GM15510 (cell line): Measurements from ENCODE around the gene TAP2.

Source experiments
- POLR2A ChIP-seq: IDR thresholded peaks from 3 replicates; pipeline ENCODE4 v1.6.1; 2011; ENCODE audit warnings: borderline replicate concordance; ENCODE audit not compliant: insufficient read length; ENCODE audit errors: extremely low read depth

Gene TAP2

GRCh38 chr6:32857156-32857891, 18.8 kb upstream of the TAP2 start:
- no peak for TF ChIP-seq POLR2A

DNA sequence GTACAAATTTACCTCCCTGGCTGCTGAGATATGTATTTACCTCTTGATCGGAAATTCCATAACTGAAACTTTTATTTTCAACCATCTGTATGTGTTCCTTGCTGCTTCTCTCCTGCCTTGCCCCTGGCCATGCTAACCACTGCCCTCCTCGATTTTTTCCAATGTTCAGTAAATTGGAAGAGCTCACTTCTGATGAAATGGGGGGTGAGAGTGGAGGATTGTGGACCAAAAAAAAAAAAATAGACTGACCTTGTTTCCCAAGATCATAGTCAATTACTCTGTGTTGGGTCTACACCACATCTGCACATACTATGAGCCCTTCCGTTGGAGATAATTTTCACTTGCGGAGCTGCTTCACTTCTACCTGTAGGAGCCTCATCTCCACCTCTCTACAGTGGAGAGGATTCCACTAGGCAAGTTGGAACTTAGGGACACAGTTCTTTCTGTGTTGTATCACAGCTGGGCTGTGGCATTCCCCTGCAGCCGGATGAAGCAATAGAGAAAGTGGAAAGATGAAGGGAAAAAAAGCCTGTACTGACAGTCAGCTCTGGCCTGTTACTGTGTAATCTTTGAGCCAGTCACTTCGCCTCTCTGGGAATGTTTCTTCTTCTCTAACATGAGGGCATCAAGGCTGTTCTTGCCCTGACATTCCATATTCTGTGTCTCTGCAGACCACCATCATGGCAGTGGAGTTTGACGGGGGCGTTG, 17.1 kb upstream of the TAP2 start:
- TF ChIP-seq POLR2A, result no peak

DNA sequence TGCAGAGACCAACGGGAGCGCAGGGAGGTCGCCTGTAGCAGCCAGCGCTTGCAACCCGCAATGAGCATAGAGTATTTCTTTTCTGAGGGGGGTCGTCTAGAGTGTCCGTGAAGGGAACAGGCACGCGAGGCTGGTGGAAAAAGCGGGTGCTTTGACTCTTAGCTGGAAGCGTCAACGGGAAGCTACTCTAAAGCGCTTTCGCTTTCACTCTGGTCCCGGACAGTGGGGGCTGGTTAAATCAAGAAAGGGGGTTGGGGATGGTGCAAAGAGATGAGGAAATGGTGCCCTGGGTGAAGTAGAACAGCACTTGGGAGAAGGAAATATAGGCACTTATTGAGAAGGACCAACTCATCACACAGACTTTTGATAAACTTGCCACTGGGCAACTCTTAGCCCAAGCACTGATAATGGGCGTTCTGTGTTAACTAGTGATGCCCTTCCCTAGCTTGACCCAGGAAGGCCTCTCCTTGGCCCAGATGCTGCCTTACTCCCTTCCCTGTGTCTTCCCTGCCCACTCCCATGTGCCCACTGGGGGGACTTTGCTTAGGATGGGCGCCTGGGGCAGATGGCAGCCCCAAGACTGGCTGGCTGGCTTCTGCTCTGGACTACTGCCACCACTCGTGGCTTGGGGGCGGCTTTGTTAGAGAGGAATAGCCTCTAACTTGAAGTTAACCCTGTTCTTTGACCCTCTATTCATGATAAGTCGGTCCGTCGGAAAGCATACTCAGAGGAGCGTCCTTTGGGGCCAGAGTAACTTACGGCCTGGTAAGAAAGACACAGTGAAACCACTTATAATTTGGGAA, 16.0 kb upstream of the TAP2 start:
- peak; percentile 14 for TF ChIP-seq POLR2A

DNA sequence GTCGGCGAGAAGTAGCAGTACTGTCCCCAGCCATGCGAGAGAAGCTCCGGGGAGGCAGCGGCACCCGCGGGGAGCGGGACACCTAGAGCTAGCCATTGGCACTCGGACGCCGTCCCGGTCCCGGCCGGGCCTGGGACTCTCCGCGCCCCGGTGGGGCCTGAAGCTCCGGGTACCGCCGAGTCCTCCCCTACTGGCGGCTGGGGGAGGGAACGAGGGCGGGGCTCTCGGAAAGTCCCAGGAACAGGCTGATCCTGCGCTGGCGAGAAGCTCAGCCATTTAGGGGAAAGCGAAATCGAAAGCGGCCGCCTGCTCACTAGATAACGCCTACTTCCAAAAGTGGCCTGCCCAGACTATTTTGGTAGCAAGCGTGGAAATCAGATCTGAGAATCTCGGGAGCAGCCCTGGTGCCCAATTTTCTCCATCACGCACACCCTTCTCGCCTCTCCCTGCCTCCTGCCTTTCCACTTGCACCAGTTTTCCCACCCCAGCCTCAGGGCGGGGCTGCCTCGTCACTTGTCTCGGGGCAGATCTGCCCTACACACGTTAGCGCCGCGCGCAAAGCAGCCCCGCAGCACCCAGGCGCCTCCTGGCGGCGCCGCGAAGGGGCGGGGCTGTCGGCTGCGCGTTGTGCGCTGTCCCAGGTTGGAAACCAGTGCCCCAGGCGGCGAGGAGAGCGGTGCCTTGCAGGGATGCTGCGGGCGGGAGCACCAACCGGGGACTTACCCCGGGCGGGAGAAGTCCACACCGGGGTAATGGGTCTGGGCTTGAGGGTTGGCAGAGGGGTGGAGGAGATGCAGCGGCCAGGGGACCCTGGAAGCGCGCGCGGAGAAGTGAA, 15.2 kb upstream of the TAP2 start, which contains the start of the genes PSMB9 and TAP1:
Gene PSMB9, plus strand, starts transcription at position 652 of the 835 bp plus-strand sequence. Its CDS starts 38 bp downstream, at position 690.
Gene TAP1, minus strand, starts transcription at position 164 of the 835 bp plus-strand sequence. Its CDS starts 68 bp downstream, at position 96.
- TF ChIP-seq POLR2A, result peak; percentile 93

DNA sequence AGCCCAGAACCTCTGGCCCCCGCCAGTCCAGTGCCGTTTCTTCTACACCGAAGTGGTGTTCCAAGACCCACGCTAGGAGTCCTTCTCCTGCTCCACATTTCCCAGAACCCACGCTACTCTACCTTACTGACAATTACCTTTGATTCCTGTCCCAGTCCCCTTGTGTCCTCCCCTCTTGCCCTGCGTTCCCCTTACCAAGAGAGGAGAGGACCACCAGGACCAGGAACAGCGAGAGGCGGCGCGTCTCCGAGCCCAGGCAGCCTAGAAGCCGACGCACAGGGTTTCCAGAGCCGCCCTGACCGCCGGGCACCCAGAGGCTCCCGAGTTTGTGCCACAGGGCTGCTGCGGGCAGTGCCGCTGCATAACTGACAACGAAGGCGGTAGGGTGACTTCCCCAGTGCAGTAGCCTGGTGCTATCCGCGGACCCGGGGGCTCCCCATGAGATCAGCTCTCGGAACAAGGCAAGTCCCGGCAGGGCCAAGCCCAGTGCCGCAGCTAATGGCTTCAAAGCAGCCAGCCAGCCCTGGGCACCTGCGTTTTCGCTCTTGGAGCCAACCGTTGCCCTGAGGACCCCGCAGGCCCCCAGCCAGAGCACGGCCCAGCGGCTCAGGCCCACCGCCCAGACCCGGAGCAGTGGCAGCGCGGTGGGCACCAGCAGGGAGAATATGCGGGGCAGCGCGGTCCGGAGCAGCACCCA, 14.5 kb upstream of the TAP2 start:
- peak; percentile 31 for TF ChIP-seq POLR2A

- no peak for TF ChIP-seq POLR2A
Measured at GRCh38 chr6:32852018-32852843, 13.7 kb upstream of the TAP2 start.

DNA sequence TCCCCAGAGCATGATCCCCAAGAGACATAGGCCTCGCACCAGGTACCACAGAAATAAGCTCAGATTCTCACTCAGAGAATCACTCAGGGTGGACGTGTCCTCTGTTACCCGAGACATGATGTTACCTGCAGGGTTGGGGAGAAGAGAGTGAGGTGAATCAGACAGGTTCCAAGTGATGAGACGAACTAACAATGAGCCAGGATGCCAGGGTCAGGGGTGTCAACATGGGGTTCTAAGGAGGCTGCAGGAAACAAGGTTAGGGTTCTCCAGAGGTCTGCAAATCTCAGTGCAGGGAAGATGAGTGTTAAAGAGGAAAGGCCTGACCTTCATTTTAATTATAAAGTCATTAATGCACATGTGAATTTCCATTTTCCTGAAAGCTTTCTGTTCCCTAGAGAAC, 12.5 kb upstream of the TAP2 start:
- peak; percentile 15 for TF ChIP-seq POLR2A

GRCh38 chr6:32849126-32849525, 10.6 kb upstream of the TAP2 start:
- TF ChIP-seq POLR2A, result no peak

DNA sequence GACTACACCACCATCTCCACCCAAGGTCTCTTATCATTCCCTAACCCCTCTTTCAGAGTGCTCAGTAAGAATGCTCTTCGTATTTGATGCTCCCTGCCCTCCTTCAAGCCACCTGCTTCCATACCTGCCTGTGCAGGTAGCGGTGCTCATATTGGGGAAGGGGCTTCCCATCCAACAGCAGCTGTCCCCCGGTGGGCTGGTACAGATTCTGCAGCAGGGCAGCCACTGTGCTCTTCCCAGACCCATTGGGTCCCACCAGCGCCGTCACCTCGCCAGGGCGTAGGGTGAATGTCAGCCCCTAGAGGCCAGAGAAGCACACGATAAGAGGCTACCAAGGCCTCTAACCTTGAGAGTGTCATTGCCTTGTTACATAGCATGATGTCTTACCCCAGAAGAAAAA, 9.3 kb upstream of the TAP2 start:
- TF ChIP-seq POLR2A, result no peak

- TF ChIP-seq POLR2A, result no peak
Measured at GRCh38 chr6:32847004-32847403, 8.5 kb upstream of the TAP2 start.

DNA sequence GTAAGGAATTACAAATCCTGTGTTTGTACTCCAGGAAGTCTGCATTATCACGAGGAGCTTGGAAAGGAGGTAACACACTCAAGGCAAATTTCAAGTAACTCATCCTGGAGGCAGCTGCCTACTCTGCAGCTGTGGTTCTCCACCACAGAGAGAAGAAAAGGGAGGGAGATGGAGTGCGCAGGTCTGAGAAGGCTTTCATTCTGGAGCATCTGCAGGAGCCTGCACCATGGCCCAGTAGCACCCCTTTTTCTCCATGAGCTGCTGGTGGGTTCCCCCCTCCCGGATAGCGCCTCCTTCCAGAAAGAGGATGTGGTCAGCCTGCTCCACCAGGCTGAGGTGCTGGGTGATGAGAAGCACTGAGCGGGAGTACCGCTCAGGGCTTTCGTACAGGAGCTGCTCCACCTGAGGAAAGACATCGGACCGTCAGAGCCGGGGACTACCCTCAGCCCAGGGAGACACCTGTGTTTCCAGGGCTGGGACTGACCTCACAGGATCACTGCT, 6.9 kb upstream of the TAP2 start:
- peak; percentile 33 for TF ChIP-seq POLR2A

DNA sequence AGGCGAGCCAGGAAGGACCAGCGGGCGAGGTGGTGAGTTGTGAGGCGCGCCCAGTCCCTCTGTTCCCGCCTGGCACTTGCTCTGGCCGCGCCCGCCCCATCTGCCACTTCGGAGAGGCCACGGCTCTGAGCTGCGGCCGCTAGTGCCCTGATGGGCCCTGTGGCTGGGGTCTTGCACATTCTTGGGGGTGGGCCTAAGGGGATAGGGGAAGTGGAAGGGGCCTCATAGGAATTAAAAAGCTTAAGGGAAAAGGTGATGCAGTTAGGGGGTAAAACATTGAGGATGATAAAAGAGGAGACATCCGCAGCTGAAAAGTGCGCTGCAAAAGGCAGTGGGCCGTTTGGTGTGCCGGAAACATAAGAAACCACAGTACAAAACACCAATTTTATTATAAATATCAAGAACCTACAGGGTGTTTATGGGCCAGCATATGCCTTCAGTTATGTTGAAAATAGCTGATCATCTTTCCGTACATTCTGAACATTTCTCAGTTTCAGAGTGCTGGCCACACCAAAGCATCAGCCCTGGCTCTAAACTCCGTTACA, 6.4 kb upstream of the TAP2 start:
- peak; percentile 86 for TF ChIP-seq POLR2A
